ENCODE data around the gene RBBP7.

RBBP7 gene

DNA sequence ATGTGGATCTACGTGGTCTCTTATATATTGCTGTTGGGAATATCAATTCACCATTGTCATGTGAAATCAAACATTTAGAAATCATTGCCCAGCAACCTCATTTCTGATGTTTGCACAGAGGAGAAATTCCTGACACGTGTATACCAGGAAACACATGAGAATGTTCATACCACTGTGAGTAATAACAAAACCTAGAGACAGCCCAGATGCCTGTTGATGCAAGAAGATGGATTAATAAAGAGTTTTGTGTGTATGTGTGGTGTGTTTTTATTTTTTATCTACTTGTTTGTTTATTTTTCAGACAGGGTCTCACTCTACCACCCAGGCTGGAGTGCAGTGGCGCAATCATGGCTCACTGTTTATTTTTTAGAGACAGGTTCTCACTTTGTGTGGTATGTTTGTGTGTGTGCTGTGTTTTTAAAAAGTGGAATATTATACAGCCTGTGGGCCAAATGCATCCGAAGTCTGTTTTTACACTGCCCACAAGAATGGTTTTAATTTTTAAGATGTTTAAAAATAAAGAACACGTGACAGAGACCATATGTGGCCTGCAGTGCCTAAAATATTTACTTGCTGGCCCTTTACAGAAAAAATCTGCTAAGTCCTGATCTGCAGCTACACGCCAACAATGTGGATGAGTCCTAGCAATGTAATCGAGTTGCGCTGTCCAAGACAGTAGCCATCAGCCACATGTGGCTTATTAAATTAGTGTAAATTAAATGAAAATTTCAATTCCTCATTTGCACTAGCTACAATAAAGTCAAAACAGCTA, 44.7 kb downstream of the RBBP7 start:
- DNase-seq (ENCODE audit: low read depth) = peak; percentile 88

- DNase-seq (ENCODE audit: low read depth) = peak; percentile 85
Observed at GRCh38 chrX:16822723-16823122, 47.4 kb downstream of the RBBP7 start.

DNA sequence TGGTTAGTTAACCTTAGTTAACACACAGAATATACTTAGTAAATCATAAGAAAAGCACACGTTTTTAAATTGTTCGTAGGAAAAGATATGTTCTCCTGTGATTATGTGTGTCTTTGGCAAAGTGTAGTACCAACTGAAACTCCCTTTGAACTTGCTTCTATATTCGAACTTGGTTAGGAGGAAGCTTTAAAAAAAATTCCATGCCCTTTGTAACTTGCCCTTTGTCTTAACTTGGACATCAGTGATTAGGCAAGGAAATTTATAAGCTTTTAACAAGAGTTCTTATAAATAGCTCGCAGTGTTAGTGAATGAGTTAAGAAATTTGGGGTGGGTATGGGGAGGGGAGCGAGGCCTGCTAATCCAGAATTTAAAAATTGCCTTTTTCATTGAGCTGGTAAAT, 50.5 kb downstream of the RBBP7 start:
- no peak for DNase-seq (ENCODE audit: low read depth)

- DNase-seq (ENCODE audit: low read depth) = no peak
Observed at GRCh38 chrX:16814597-16814996, 55.6 kb downstream of the RBBP7 start.

DNA sequence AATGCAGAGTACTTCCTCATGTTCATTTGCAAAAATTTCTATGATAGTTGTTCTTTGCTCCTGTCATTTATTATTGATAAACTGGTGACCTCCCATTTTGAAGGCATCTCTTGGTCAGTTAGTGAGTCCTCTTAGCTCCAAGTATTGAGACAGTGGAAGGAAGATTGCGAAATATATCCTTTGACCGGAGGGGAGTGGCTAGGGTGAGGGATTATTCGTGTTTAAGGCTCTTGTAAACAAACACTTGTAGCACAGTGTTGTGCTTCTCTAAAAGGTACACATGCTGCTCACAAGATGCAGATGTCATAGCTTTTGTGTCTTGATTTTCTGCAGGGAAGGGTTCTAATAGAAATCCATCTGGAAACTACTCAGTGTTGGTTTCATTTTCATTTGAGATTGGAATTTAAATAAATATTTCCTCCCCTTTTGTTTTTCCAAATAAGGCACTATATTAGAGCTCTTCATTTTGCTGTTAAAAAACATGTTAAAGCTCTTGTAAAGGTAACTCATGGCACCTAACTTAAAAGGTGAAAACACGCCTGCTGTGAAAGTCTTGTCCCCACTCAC, 62.1 kb downstream of the RBBP7 start:
- peak; percentile 85 for DNase-seq (ENCODE audit: low read depth)

- peak; percentile 46 for DNase-seq (ENCODE audit: low read depth)
Observed at GRCh38 chrX:16807548-16807947, 62.6 kb downstream of the RBBP7 start.

- no peak for DNase-seq (ENCODE audit: low read depth)
Observed at GRCh38 chrX:16804923-16805464, 65.2 kb downstream of the RBBP7 start.

DNA sequence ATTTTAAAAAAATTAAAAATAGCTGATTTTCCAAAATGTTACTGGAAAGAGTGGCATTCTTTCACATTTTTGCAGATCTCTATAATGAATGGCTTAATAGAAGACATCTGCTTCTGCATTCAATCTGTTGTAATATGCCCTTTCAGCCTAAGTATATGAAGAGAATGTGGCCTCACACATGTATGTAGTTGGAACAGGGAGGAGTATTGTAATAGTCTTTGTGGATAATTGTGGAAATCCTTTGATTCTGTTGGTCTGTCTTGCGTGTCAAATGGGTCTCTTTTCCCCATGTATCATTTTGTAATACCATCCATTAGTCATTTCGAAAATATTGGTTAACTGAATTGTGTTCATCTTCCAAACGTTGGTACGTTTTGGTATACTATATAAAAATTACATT, 72.3 kb downstream of the RBBP7 start:
- no peak for DNase-seq (ENCODE audit: low read depth)

DNA sequence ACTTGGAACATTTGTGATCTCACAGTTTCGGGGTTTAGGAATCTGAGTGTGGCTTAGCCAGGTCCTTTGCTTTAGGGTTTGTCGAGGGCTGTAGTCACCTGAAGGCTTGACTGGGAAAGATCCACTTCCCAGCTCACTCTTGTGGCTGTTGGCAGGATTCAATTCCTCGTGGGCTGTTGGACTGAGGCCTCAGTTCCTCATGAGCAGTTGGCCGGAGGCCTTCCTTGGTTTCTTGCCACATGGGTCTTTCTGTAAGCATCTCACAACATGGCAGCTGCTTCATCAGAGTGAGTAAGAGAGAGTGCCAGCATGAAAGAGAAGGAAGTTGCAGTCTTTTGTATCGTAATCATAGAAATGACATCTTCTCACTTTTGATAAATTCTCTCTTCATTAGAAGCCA, 72.8 kb downstream of the RBBP7 start:
- DNase-seq (ENCODE audit: low read depth) = peak; percentile 6

DNA sequence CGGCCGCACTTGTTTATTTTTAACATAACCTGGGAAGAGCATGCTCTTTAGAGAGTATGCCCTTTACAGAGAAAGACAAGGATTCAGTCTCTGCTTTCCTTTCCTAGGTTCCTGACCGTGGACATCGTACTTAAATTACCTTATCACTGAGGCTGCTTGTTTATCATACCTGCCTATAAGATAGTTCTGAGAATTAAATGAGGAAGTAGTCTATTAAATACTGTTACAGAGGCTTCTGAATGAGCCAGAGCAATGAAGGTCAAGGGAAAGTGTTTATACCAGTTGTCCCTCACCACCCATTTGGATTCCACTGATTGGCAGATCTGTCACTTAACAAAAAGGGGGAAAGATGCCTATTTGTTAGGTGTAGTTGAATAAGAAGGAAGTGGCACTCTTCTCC, 73.9 kb downstream of the RBBP7 start:
- no peak for DNase-seq (ENCODE audit: low read depth)
